GM23338 (cell line): ENCODE data around the gene CRP. TPM values are rescaled to one million over a fixed set of nuclear protein-coding genes. Genes with fewer than 3 reads are reported as not detected.

ENCODE experiments used
- ATAC-seq: fragments of 200-7000 bp; cut with Tn5 transposase; 3 replicates; pipeline ENCODE4 v1.9.1; 2020
- DNase-seq: peaks from one replicate; pipeline ENCODE4 v3.0.0-alpha.2; 2015; ENCODE audit warnings: low spot score
- H2AFZ ChIP-seq: fragments of 200-600 bp; sonication (generic); 2 replicates; pipeline ENCODE4 v1.8.0; 2016; ENCODE audit warnings: antibody characterized with exemption, mild to moderate bottlenecking, moderate library complexity
- H3F3A ChIP-seq: fragments of 200-600 bp; sonication (generic); replicated peaks from 2 replicates; pipeline ENCODE4 v1.8.0; 2017; ENCODE audit warnings: antibody characterized with exemption, mixed run types, low read depth
- H3K27ac ChIP-seq: fragments of 200-600 bp; sonication (generic); 2 replicates; pipeline ENCODE4 v1.6.1; 2016; ENCODE audit warnings: low read depth
- H3K27me3 ChIP-seq: fragments of 200-600 bp; sonication (generic); 2 replicates; pipeline ENCODE4 v1.8.0; 2016; ENCODE audit warnings: mild to moderate bottlenecking, mixed run types, moderate library complexity; ENCODE audit not compliant: insufficient read depth
- H3K36me3 ChIP-seq: fragments of 200-600 bp; sonication (generic); 2 replicates; pipeline ENCODE4 v1.8.0; 2016; ENCODE audit warnings: mild to moderate bottlenecking; ENCODE audit not compliant: insufficient read depth
- H3K4me1 ChIP-seq: fragments of 200-600 bp; sonication (generic); 2 replicates; pipeline ENCODE4 v1.8.0; 2016; ENCODE audit warnings: mild to moderate bottlenecking, moderate library complexity; ENCODE audit not compliant: insufficient read depth
- H3K4me2 ChIP-seq: fragments of 200-600 bp; sonication (generic); 2 replicates; pipeline ENCODE4 v1.7.1; 2017; ENCODE audit warnings: mixed run types
- H3K4me3 ChIP-seq: fragments of 200-600 bp; sonication (generic); 2 replicates; pipeline ENCODE4 v1.6.1; 2016; ENCODE audit warnings: mixed run types
- H3K79me2 ChIP-seq: fragments of 200-600 bp; sonication (generic); replicated peaks from 2 replicates; pipeline ENCODE4 v1.8.0; 2017; ENCODE audit warnings: mild to moderate bottlenecking; ENCODE audit not compliant: insufficient read depth
- H3K9me2 ChIP-seq: fragments of 200-600 bp; sonication (generic); 2 replicates; pipeline ENCODE4 v1.8.0; 2017; ENCODE audit not compliant: insufficient read depth
- H4K20me1 ChIP-seq: fragments of 200-600 bp; sonication (generic); replicated peaks from 2 replicates; pipeline ENCODE4 v1.8.0; 2017; ENCODE audit warnings: mild to moderate bottlenecking; ENCODE audit not compliant: insufficient read depth
- H3K27ac Mint-ChIP-seq: 2 replicates; pipeline ENCODE4 v1.8.0; 2020; ENCODE audit warnings: inconsistent platforms, mild to moderate bottlenecking, moderate library complexity, mixed read lengths
- H3K27me3 Mint-ChIP-seq: 3 replicates; pipeline ENCODE4 v1.8.0; 2022; ENCODE audit warnings: low read depth, mild to moderate bottlenecking, moderate library complexity, mixed read lengths, inconsistent platforms; ENCODE audit not compliant: insufficient read depth, poor library complexity
- H3K36me3 Mint-ChIP-seq: 3 replicates; pipeline ENCODE4 v1.8.0; 2021; ENCODE audit warnings: low read depth, mild to moderate bottlenecking, inconsistent platforms, moderate library complexity, mixed read lengths
- H3K4me1 Mint-ChIP-seq: 3 replicates; pipeline ENCODE4 v1.8.0; 2020; ENCODE audit warnings: mild to moderate bottlenecking, inconsistent platforms, mixed read lengths
- H3K4me3 Mint-ChIP-seq: 3 replicates; pipeline ENCODE4 v1.8.0; 2021; ENCODE audit warnings: moderate library complexity, mild to moderate bottlenecking, inconsistent platforms, mixed read lengths
- H3K9me3 Mint-ChIP-seq: 3 replicates; pipeline ENCODE4 v1.8.0; 2020; ENCODE audit warnings: moderate library complexity, mild to moderate bottlenecking, inconsistent platforms, mixed read lengths
- CREB1 ChIP-seq: fragments of 250-450 bp; sonication (Bioruptor Pico); IDR thresholded peaks from 2 replicates; pipeline ENCODE4 v1.5.0; 2020; ENCODE audit warnings: low read depth, mild to moderate bottlenecking, moderate library complexity
- CTCF ChIP-seq, 2 experiments: fragments of 200-600 bp in 1 of 2; sonication (generic) in 1 of 2; conservative IDR thresholded peaks; 2 replicates each; pipeline versions ENCODE4 v1.5.1 to v1.6.1; 2016 to 2017; ENCODE audit warnings: antibody characterized with exemption in 2 of 2, low read depth in 2 of 2, mild to moderate bottlenecking in 2 of 2, moderate library complexity in 1 of 2
- ETS1 ChIP-seq: IDR thresholded peaks from 2 replicates; pipeline ENCODE4 v1.6.1; 2016; ENCODE audit warnings: antibody characterized with exemption
- EZH2 ChIP-seq: fragments of 200-600 bp; sonication (generic); IDR thresholded peaks from one replicate; pipeline ENCODE4 v1.8.0; 2017; ENCODE audit warnings: antibody characterized with exemption, mild to moderate bottlenecking, low read depth; ENCODE audit not compliant: unreplicated experiment
- EZH2phosphoT487 ChIP-seq: fragments of 200-600 bp; sonication (generic); IDR thresholded peaks from one replicate; pipeline ENCODE4 v1.8.1; 2018; ENCODE audit warnings: antibody characterized with exemption; ENCODE audit not compliant: unreplicated experiment
- JUNB ChIP-seq: IDR thresholded peaks from one replicate; pipeline ENCODE4 v1.6.1; 2016; ENCODE audit warnings: antibody characterized with exemption; ENCODE audit not compliant: unreplicated experiment
- NANOG ChIP-seq: IDR thresholded peaks from 2 replicates; pipeline ENCODE4 v1.6.1; 2016; ENCODE audit warnings: antibody characterized with exemption, borderline replicate concordance
- POLR2AphosphoS5 ChIP-seq: IDR thresholded peaks from 2 replicates; pipeline ENCODE4 v1.6.1; 2016; ENCODE audit warnings: antibody characterized with exemption, low read depth
- REST ChIP-seq: IDR thresholded peaks from one replicate; pipeline ENCODE4 v1.6.1; 2018; ENCODE audit warnings: antibody characterized with exemption; ENCODE audit not compliant: unreplicated experiment
- STAT1 ChIP-seq: IDR thresholded peaks from one replicate; pipeline ENCODE4 v1.6.1; 2016; ENCODE audit warnings: antibody characterized with exemption; ENCODE audit not compliant: unreplicated experiment
- ZNF114 ChIP-seq: fragments of 250-450 bp; sonication (Bioruptor Pico); IDR thresholded peaks from 2 replicates; pipeline ENCODE4 v1.5.0; 2020; ENCODE audit warnings: mild to moderate bottlenecking, moderate library complexity
- ZNF331 ChIP-seq: fragments of 250-450 bp; sonication (Bioruptor Pico); IDR thresholded peaks from 2 replicates; pipeline ENCODE4 v1.5.0; 2020; ENCODE audit warnings: low read depth, mild to moderate bottlenecking, moderate library complexity
- ZNF462 ChIP-seq: fragments of 250-450 bp; sonication (Bioruptor Pico); IDR thresholded peaks from 2 replicates; pipeline ENCODE4 v1.5.0; 2020; ENCODE audit warnings: mild to moderate bottlenecking, moderate library complexity
- polyA plus RNA-seq: library from polyadenylated mRNA; unstranded; fragments of >200 nt; fragmentation: Nextera tagmentation; extraction: Ambion mirVana; gene quantifications from 2 replicates; pipeline ENCODE4 v1.2.1, GENCODE V29; 2016
- total RNA-seq: library from RNA; depleted of rRNA; stranded (reverse); fragments of >200 nt; shearing (Covaris generic); gene quantifications from 2 replicates; pipeline ENCODE4 v1.2.3, GENCODE V29; 2014

CRP gene
- total and polyA plus RNA-seq, 2 experiments from 2014 or later = not detected

- Histone ChIP-seq H3K27ac (no peak overlapping the region), H4K20me1 (no peaks in the 10 kb centered on the region), H3K4me3 (no peak overlapping the region), H3K36me3 (no peaks in the 10 kb centered on the region), H3F3A (no peaks in the 10 kb centered on the region), H2AFZ (no peak overlapping the region), H3K4me2 (no peak overlapping the region), H3K79me2 (no peaks in the 10 kb centered on the region), H3K4me1 (no peaks in the 10 kb centered on the region), H3K9me2 (no peaks in the 10 kb centered on the region), H3K27me3 (no peaks in the 10 kb centered on the region)
- Mint-ChIP-seq H3K27ac (peak overlapping the region; percentile 8; the same call in 1 of the 2 replicates), H3K4me1 (no peaks in the 10 kb centered on the region), H3K27me3 (no peaks in the 10 kb centered on the region), H3K4me3 (no peak overlapping the region), H3K9me3 (peaks cover 11% of the 10 kb centered on the region; the same call in 2 of the 3 replicates), H3K36me3 (no peaks in the 10 kb centered on the region; the same call in 2 of the 3 replicates)
- no peak for DNase-seq
- no peak for ATAC-seq
- TF ChIP-seq ETS1 (no peak), CREB1 (CRISPR knock-in tag) (no peak), POLR2AphosphoS5 (no peak), EZH2phosphoT487 (no peak), CTCF (conservative IDR thresholded peaks at IDR 0.05; ENCODE audit: low read depth in 2 of 2) (no peak), EZH2 (no peak), JUNB (no peak), NANOG (no peak), ZNF331 (CRISPR knock-in tag) (no peak), ZNF114 (CRISPR knock-in tag) (no peak), STAT1 (no peak), ZNF462 (no peak), REST (no peak)
Observed at GRCh38 chr1:159737238-159737916, 23.0 kb upstream of the CRP start.
